Mesenchymal stem cell (in vitro differentiated cells and primary cell): ENCODE measurements around the gene CCDC149. TPM values are rescaled to one million over a fixed set of nuclear protein-coding genes. Genes with fewer than 3 reads are reported as not detected.
A peak's percentile ranks its signal among the peaks of the same experiment; 100 is the strongest.

Experiments
- DNase-seq: peaks from one replicate; pipeline ENCODE4 v3.0.0-alpha.2; 2013
- H2AFZ ChIP-seq: one replicate; pipeline ENCODE4 v1.6.1; 2013; ENCODE audit warnings: low read depth, mild to moderate bottlenecking, control low read depth, inconsistent platforms, low read length, moderate library complexity
- H2AK5ac ChIP-seq: 2 replicates; pipeline ENCODE4 v1.6.1; 2013; ENCODE audit warnings: low read length, moderate library complexity, mild to moderate bottlenecking, inconsistent platforms; ENCODE audit not compliant: severe bottlenecking
- H2BK120ac ChIP-seq: one replicate; pipeline ENCODE4 v1.6.1; 2013; ENCODE audit warnings: low read depth, mild to moderate bottlenecking, inconsistent platforms, low read length, moderate library complexity
- H2BK12ac ChIP-seq, 2 experiments: one replicate each; pipeline ENCODE4 v1.6.1; 2013; ENCODE audit warnings: inconsistent platforms in 2 of 2, low read length in 2 of 2, mild to moderate bottlenecking in 2 of 2, moderate library complexity in 2 of 2, control low read depth in 1 of 2
- H2BK15ac ChIP-seq: one replicate; pipeline ENCODE4 v1.6.1; 2013; ENCODE audit warnings: mild to moderate bottlenecking, low read depth, inconsistent platforms; ENCODE audit not compliant: poor library complexity, severe bottlenecking
- H2BK5ac ChIP-seq: 2 replicates; pipeline ENCODE4 v1.6.1; 2013; ENCODE audit warnings: low read depth, mild to moderate bottlenecking, low read length, control low read depth, inconsistent platforms; ENCODE audit not compliant: poor library complexity, severe bottlenecking
- H3K14ac ChIP-seq, 2 experiments: one replicate each; pipeline ENCODE4 v1.6.1; 2013; ENCODE audit warnings: inconsistent platforms in 2 of 2, low read length in 2 of 2, control low read depth in 1 of 2, mild to moderate bottlenecking in 1 of 2, moderate library complexity in 1 of 2
- H3K18ac ChIP-seq, 2 experiments: one replicate each; pipeline ENCODE4 v1.6.1; 2013; ENCODE audit warnings: inconsistent platforms in 2 of 2, low read length in 2 of 2, control low read depth in 1 of 2, low read depth in 1 of 2, mild to moderate bottlenecking in 1 of 2
- H3K23ac ChIP-seq, 2 experiments: one replicate each; pipeline ENCODE4 v1.6.1; 2013; ENCODE audit warnings: inconsistent platforms in 2 of 2, low read length in 2 of 2, mild to moderate bottlenecking in 2 of 2, moderate library complexity in 2 of 2, control low read depth in 1 of 2
- H3K27ac ChIP-seq: 2 replicates; pipeline ENCODE4 v1.5.1; 2013; ENCODE audit warnings: mild to moderate bottlenecking, moderate library complexity, low read length, control low read depth, inconsistent platforms; ENCODE audit not compliant: poor library complexity, severe bottlenecking
- H3K27me3 ChIP-seq, 2 experiments: 2 replicates each; pipeline versions ENCODE4 v1.6.1 to v1.7.0; 2013; ENCODE audit warnings: low read length in 2 of 2, mild to moderate bottlenecking in 2 of 2, moderate library complexity in 2 of 2, control low read depth in 1 of 2, inconsistent platforms in 1 of 2; ENCODE audit not compliant: control insufficient read depth in 1 of 2, insufficient read depth in 1 of 2
- H3K36me3 ChIP-seq, 2 experiments: 2 replicates each; pipeline versions ENCODE4 v1.6.1 to v1.7.0; 2013; ENCODE audit warnings: low read length in 2 of 2, control low read depth in 1 of 2, inconsistent platforms in 1 of 2, low read depth in 1 of 2, mild to moderate bottlenecking in 1 of 2; ENCODE audit not compliant: insufficient read depth in 2 of 2, control insufficient read depth in 1 of 2
- H3K4ac ChIP-seq, 2 experiments: one replicate each; pipeline ENCODE4 v1.6.1; 2013; ENCODE audit warnings: inconsistent platforms in 2 of 2, low read length in 2 of 2, mild to moderate bottlenecking in 2 of 2, moderate library complexity in 2 of 2, control low read depth in 1 of 2, low read depth in 1 of 2
- H3K4me1 ChIP-seq: 2 replicates; pipeline ENCODE4 v1.6.1; 2013; ENCODE audit warnings: low read depth, low read length, control low read depth; ENCODE audit not compliant: control insufficient read depth, insufficient read depth
- H3K4me2 ChIP-seq: 2 replicates; pipeline ENCODE4 v1.6.1; 2013; ENCODE audit warnings: low read length, mild to moderate bottlenecking, inconsistent platforms; ENCODE audit not compliant: poor library complexity, severe bottlenecking
- H3K4me3 ChIP-seq, 2 experiments: 2 replicates each; pipeline versions ENCODE4 v1.5.1 to v1.7.0; 2013; ENCODE audit warnings: low read length in 2 of 2, mild to moderate bottlenecking in 2 of 2, control low read depth in 1 of 2, low read depth in 1 of 2; ENCODE audit not compliant: insufficient read depth in 1 of 2
- H3K79me1 ChIP-seq: replicated peaks from 2 replicates; pipeline ENCODE4 v1.6.1; 2013; ENCODE audit warnings: mild to moderate bottlenecking, control low read depth, low read length, inconsistent platforms; ENCODE audit not compliant: poor library complexity, severe bottlenecking
- H3K9ac ChIP-seq: 2 replicates; pipeline ENCODE4 v1.7.0; 2013; ENCODE audit warnings: mild to moderate bottlenecking, low read length, moderate library complexity
- H3K9me3 ChIP-seq: 2 replicates; pipeline ENCODE4 v1.7.0; 2013; ENCODE audit warnings: mild to moderate bottlenecking, low read length; ENCODE audit not compliant: control insufficient read depth
- H4K8ac ChIP-seq: one replicate; pipeline ENCODE4 v1.6.1; 2013; ENCODE audit warnings: inconsistent platforms, mild to moderate bottlenecking, low read length, moderate library complexity
- H4K91ac ChIP-seq: one replicate; pipeline ENCODE4 v1.6.1; 2013; ENCODE audit warnings: mild to moderate bottlenecking, low read length, inconsistent platforms
- WGBS: methylation state at CpG from one replicate; pipeline ENCODE4 v1.1.7; 2013; ENCODE audit warnings: mixed read lengths; 5-methylcytosine and 5-hydroxymethylcytosine counted together
- polyA plus RNA-seq, 2 experiments: library from polyadenylated mRNA; stranded (reverse); fragments of 200-250 nt; gene quantifications; one replicate each; pipeline ENCODE4 v1.2.3, GENCODE V29; 2013

The CCDC149 gene
- polyA plus RNA-seq (2013, experiment 1 of 2), result 5.3 TPM
- polyA plus RNA-seq (2013, experiment 2 of 2), result 4.9 TPM

- 14% methylated on average over 37 of the region's 92 CpGs for WGBS
- Histone ChIP-seq H3K4ac (peak within 1 kb of the TSS; percentile 57 to 84), H2BK12ac (peak within 1 kb of the TSS in 1 of 2 experiments; percentile 90), H3K4me3 (peak within 1 kb of the TSS; percentile 73 to 86), H3K23ac (no peak within 1 kb of the TSS), H3K79me1 (peaks cover 5% of the 10 kb centered on the region), H3K14ac (no peak within 1 kb of the TSS), H2BK15ac (peak within 1 kb of the TSS; percentile 94), H3K18ac (peak within 1 kb of the TSS; percentile 14 to 94), H2BK5ac (no peak within 1 kb of the TSS), H2AFZ (peak within 1 kb of the TSS; percentile 93), H4K8ac (peak within 1 kb of the TSS; percentile 94), H3K27ac (no peak within 1 kb of the TSS), H2BK120ac (peak within 1 kb of the TSS; percentile 39), H2AK5ac (no peak within 1 kb of the TSS), H3K9ac (peak within 1 kb of the TSS; percentile 92), H3K9me3 (no peaks in the 10 kb centered on the region), H4K91ac (peak within 1 kb of the TSS; percentile 90), H3K36me3 (peaks cover 5 to 33% of the 10 kb centered on the region in 2 experiments), H3K4me1 (peaks cover 15% of the 10 kb centered on the region), H3K4me2 (peak within 1 kb of the TSS; percentile 67), H3K27me3 (no peaks in the 10 kb centered on the region)
- peak; percentile 64 for DNase-seq
These were observed at the start of gene CCDC149 for GRCh38 chr4:24912252-24913118. Gene CCDC149, minus strand, starts transcription at chr4:24913042. Its CDS starts 178 bp downstream, at chr4:24912864.

DNA sequence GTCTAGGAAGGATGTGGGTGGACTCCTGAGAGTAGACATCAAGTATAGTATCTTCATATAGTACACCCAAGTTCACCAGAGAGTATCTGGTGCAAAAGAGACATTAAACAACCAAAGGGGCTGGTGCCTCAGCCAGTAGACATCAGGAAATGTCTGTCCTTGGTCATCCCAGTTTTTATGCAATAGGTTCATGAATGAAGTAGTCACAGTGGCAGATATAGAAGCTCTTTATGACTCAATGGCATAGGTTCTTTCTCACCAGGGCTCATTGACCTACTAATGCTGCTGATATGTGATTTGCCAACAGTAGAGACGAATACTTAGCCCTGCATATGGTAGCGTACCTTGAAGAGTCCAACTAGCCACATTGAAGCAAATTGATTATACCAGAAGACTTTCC, 45.0 kb upstream of the CCDC149 start:
- H3K4ac ChIP-seq, result no peak overlapping the region
- H2AK5ac ChIP-seq, result no peak overlapping the region
- no peak overlapping the region for H3K27ac ChIP-seq
- no peak overlapping the region for H2BK12ac ChIP-seq
- H4K8ac ChIP-seq, result no peak overlapping the region
- no peak for DNase-seq
- H3K23ac ChIP-seq, result no peak overlapping the region
- no peak overlapping the region for H3K18ac ChIP-seq
- no peak overlapping the region for H3K14ac ChIP-seq
- no peak overlapping the region for H3K4me3 ChIP-seq
- no peak overlapping the region for H2BK120ac ChIP-seq
- H2BK5ac ChIP-seq, result no peak overlapping the region
- no peak overlapping the region for H3K9ac ChIP-seq
- H2AFZ ChIP-seq, result no peak overlapping the region
- peaks cover 12% of the 10 kb centered on the region for H3K9me3 ChIP-seq
- WGBS, result 70% methylated on average over 2 of the region's 2 CpGs
- H3K27me3 ChIP-seq, result no peaks in the 10 kb centered on the region
- no peaks in the 10 kb centered on the region for H3K79me1 ChIP-seq
- H2BK15ac ChIP-seq, result no peak overlapping the region
- H3K36me3 ChIP-seq, result no peaks in the 10 kb centered on the region
- H3K4me1 ChIP-seq, result no peaks in the 10 kb centered on the region
- H3K4me2 ChIP-seq, result no peak overlapping the region
- no peak overlapping the region for H4K91ac ChIP-seq

- Histone ChIP-seq H3K4ac (no peak overlapping the region), H2BK15ac (no peak overlapping the region), H3K14ac (no peak overlapping the region), H2BK120ac (no peak overlapping the region), H2BK12ac (no peak overlapping the region), H3K27ac (no peak overlapping the region), H3K36me3 (no peaks in the 10 kb centered on the region), H2AK5ac (no peak overlapping the region), H3K27me3 (peaks cover 0 to 3% of the 10 kb centered on the region in 2 experiments), H3K9ac (no peak overlapping the region), H4K91ac (no peak overlapping the region), H3K9me3 (peaks cover 12% of the 10 kb centered on the region), H2AFZ (no peak overlapping the region), H3K4me2 (no peak overlapping the region), H3K79me1 (no peaks in the 10 kb centered on the region), H4K8ac (no peak overlapping the region), H3K4me1 (no peaks in the 10 kb centered on the region), H3K23ac (no peak overlapping the region), H3K4me3 (no peak overlapping the region), H2BK5ac (no peak overlapping the region), H3K18ac (no peak overlapping the region)
- DNase-seq, result no peak
- WGBS, result 93% methylated on average over 2 of the region's 2 CpGs
These were observed 43.9 kb upstream of the CCDC149 start for GRCh38 chr4:24956763-24957162.

DNA sequence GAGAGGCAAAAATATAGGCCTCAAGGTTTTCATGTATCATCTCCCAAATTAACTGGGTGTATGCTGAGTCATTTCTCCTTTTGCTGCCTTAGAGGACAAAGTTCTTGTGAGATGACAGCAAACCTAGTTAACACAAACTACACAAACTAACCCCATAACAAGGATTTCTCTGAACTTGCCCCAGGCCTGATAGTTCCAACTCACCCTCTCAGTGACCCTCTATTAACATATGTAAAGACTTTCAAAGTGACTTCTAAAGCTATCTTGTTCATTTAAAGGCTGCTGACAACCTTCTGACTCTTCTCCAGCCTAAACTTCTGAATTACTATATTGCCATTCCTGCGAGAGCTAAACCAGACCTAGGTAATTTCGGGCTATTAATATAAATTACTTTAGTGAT, 43.2 kb upstream of the CCDC149 start:
- Histone ChIP-seq H3K79me1 (no peaks in the 10 kb centered on the region), H3K9ac (no peak overlapping the region), H3K27me3 (peaks cover under 1 to 10% of the 10 kb centered on the region in 2 experiments), H4K8ac (no peak overlapping the region), H2AFZ (no peak overlapping the region), H3K9me3 (peaks cover 12% of the 10 kb centered on the region), H2AK5ac (no peak overlapping the region), H2BK15ac (no peak overlapping the region), H2BK12ac (no peak overlapping the region), H3K4me1 (no peaks in the 10 kb centered on the region), H3K14ac (no peak overlapping the region), H3K4me3 (no peak overlapping the region), H3K27ac (no peak overlapping the region), H3K4me2 (no peak overlapping the region), H4K91ac (no peak overlapping the region), H3K18ac (no peak overlapping the region), H3K23ac (no peak overlapping the region), H2BK120ac (no peak overlapping the region), H3K36me3 (no peaks in the 10 kb centered on the region), H2BK5ac (no peak overlapping the region), H3K4ac (no peak overlapping the region)
- 93% methylated on average over 2 of the region's 2 CpGs for WGBS
- no peak for DNase-seq
